Nucleus accumbens (tissue), 56 donors: ENCODE data around the gene SMU1.

Experiments
- DNase-seq, 56 donors: peaks; one replicate each; lab custom pipeline; 2025; lab: John Stamatoyannopoulos, UW

SMU1 gene

GRCh38 chr9:33049680-33050361 is 26.7 kb downstream of the SMU1 start:
- DNase-seq = no peak

DNA sequence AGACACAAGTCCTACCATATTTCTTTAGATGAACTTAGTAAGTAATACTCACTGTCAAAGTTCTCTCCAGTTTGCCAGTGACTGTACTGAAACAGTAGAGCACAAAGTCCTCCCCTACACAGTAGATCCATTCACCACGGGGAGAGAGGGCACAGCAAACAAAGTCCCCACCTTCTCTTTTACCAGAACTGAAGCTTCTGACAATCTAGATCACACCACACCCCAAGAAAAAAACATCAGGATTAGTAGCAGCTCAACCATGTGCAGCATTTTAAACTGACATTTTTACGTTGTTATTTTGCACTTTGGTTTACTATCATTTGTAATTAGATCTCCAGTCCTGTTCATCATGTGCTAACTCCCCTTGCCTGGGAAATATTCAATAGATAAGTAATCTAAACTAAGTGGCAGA is 28.4 kb downstream of the SMU1 start:
- no peak for DNase-seq

- DNase-seq = no peak
Observed at GRCh38 chr9:33046061-33046460, 30.4 kb downstream of the SMU1 start.

DNA sequence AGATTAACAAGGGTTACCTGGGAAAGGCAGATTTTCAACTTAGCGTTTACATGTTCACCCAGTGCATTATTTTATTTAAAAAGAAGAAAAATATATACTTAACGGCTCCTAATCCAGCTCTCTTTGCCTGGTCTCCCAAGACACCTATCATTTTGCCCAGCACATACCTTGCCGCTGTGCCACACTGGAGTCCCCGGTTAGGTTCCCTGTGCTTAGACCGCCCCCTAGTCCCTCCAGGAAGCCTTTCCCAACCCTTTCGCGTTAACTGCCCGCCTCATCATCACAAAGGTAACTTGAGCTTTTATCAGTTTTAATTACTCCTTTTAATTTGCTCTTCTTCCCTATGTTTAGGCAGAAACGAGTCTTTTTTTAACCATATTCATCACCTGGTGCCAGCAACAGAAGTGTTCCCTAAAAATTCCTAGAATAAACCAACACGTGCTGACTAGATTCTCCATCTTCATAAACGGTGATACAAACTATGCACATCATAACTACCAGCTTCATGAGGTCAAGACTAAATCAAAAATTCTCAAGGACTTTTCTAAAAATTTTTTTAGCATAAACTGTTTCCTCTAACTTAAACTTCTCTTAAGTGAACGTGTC is 31.7 kb downstream of the SMU1 start:
- peak in 24 of 56 donors; percentile 5 to 52 (median 23) for DNase-seq

- DNase-seq = peak in 54 of 56 donors; percentile 17 to 85 (median 62)
Observed at GRCh38 chr9:33044162-33044673, 32.3 kb downstream of the SMU1 start.

DNA sequence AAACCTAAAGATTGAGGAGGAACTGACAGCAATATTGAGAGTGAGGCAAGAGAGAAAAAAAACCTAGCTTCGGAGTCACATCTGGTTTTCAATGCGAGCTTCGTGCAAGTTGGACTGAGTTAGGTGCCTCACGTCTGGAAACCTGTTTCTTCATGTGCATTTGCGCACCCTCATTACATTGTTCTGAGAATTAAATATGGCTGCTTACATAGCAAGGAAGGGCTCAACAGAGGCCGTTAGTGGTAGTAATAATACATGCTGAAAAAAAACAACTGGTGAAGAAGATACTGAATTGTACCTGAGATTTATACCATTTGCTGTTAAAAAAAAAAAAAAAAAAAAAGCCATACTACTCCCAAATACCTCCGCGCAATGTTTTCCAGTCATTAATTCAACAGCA is 32.8 kb downstream of the SMU1 start:
- DNase-seq = peak in 1 of 56 donors; percentile 3

GRCh38 chr9:33042473-33042872 is 34.0 kb downstream of the SMU1 start:
- DNase-seq = no peak

DNA sequence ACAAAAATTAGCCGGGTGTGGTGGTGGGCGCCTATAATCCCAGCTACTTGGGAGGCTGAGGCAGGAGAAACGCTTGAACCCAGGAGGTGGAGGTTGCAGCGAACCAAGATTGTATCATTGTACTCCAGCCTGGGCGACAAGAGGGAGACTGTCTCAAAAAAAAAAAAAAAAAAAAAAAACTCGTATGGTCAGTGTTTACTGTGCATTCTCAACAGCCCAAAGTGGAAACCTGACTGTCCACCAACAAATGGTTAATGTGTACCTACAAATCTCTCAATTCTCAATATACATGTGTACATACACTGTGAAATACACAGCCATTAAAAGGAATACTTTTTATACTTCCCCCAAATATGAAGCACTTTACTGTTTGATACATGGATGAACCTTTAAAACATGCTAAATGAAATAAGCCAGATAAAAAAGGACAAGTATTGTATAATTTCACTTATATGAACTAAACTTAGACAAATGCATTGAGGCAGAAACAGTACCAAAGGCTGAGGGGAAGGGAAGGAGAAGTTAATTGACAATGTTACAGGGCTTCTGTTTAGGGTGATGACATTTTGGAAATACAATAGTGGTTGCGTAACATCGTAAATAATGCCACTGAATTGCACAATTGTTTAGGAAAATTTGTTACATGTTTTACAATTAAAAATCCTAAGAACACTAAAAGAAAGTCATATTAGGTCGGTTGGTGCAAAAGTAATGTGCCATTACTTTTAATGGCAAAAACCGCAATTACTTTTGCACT is 34.9 kb downstream of the SMU1 start:
- DNase-seq = no peak

- no peak for DNase-seq
Observed at GRCh38 chr9:33040792-33041431, 35.6 kb downstream of the SMU1 start.

DNA sequence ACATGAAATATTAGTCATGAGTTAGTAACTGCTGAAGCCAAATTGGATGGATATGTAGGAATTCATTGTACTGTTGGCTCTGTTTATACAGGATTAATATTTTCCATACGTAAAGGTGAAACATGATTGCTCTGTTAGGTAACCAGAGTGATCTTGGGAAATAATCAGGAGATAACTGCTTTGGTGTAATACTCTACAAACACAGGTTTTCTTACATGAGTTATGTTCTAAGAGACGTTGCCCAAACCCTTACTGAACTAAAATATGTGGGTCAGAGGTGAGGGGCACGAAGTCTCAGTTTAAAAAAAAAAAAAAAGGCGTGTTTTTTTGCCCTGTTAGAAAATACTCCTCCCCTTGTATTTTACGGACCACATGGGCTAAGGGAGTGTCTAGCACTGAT is 43.6 kb downstream of the SMU1 start:
- no peak for DNase-seq

DNA sequence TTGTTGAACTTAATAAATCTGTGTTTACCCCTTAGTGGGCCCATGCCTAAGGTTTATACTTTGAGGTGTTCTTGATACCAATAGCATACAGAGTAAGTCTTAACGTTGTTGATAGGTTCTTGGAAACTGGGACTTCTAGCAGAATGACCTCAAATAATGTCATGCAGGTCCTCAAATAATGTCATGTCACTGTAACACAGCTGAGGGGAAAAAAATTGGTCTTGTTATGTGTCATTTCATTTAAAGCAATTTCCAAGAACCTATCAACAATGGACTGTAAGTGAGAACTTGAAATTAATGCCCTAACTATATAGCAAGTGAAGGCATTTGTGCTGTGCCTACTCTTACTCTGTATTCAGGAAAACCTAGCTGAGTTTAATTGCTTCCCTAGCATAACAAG is 44.2 kb downstream of the SMU1 start:
- no peak for DNase-seq

DNA sequence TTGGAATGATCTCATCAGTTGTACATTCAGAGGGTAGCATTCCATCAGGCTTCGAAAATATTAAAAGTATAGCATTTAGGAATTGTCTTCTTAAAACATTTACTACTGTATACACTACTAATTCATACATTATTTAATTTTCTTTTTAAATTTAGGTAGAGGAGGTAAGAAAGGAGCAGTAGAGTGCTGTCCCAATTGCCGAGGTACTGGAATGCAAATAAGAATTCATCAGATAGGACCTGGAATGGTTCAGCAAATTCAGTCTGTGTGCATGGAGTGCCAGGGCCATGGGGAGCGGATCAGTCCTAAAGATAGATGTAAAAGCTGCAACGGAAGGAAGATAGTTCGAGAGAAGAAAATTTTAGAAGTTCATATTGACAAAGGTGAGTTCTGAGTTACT is 46.2 kb downstream of the SMU1 start:
- DNase-seq = no peak

- no peak for DNase-seq
Observed at GRCh38 chr9:33029231-33029786, 47.2 kb downstream of the SMU1 start.

GRCh38 chr9:33025572-33026342 is 50.7 kb downstream of the SMU1 start:
- DNase-seq = peak in 47 of 56 donors; percentile 28 to 87 (median 69)

DNA sequence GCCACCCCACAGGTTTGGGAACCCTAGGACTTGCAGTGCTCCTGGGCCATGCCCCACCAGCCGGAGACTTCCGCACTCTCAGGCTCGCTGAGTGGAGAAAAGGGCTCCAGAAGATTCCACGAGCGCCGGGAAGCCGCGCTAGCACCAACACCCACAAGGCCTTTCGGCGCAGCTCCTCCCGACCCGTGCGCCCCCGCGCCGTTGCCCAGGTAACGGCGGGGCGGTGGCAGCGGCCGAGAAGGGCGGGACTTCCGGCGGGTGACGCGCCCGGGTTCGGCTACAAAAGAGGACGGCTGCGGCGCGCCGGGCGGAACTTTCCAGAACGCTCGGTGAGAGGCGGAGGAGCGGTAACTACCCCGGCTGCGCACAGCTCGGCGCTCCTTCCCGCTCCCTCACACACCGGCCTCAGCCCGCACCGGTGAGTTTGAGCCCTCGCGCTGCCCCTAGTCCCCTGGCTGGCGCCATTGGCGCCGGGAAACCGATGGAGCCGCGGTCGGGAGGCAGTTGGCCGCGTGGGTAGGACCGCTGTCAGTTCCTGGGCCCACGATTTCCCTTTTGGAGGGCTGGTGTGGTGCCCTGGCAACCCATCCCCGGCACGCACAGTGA is 51.4 kb downstream of the SMU1 start, which contains the start of gene DNAJA1:
Gene DNAJA1 (plus strand): TSS at position 308 of the 606 bp plus-strand sequence. CDS start 1,212 bp downstream, outside the sequence.
- DNase-seq = peak in 55 of 56 donors; percentile 73 to 98 (median 94)

DNA sequence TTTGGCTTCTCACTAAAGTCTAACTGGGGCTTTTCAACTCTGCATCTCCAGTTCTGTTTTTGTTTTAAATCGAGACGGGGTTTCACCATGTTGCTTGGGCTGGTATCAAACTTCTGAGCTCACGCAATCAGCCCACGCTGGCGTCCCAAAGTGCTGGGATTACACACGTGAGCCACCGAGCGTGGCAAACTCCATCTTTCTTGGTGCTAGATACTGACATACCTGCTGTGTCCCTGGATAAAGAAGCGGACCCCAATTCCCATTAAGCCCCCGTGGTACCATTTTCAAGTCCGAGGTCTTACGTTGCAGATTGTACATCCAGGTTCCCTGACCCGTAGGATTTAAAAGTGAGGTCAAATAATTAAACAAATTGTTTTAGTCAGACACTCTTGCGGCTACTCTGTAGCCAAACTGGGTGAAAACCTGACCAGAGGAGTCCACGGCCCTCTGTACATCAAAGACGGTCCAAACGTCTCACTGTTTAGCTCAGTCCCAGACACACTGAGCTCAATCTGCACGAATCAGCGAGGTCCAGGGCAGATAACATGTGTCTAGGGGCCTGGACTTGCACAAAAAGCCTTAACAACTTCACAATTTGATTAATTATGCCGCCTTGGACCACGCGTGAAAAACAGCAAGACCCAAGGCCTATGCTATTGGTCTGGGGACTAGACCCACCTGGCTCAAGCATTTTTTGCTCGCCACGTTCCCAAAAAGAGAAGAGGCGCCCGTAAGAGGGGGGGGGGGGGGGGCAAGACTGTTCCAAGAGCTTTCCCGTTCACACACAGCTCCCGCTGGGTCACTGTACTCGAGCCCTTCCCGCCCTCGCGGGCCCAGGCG is 52.1 kb downstream of the SMU1 start:
- peak in 28 of 56 donors; percentile 11 to 73 (median 36) for DNase-seq

DNA sequence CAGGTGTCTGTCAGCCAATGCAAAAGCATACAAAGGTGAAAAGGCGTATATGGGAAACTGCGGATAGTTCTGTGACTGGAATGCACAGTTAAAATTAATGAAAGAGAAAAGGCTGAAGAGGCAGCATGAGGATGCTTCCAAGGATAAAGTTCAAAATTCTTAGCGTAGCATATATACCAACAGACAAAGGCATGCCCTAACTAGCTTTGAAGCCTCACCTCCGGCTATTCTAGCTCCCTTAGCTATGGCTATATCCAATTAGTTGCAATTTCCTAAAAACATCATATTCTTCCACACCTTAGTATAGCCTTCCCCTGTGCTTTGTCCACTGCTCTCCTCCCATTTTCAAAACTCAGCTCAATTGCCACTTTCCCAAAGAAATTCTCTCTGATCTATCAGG is 52.8 kb downstream of the SMU1 start:
- no peak for DNase-seq

GRCh38 chr9:33022755-33023154 is 53.7 kb downstream of the SMU1 start:
- DNase-seq = no peak
